Stimulated activated CD4-positive, alpha-beta T cell treated with anti-CD3 and anti-CD28 coated beads, Interleukin-15, amount 100 ng/mL, for 1 hour (primary cell): Measurements from ENCODE around the gene CEBPB.

Experiments used
- DNase-seq, 2 donors: peaks; one replicate each; pipeline ENCODE4 v3.0.0-alpha.2; 2020; ENCODE audit warnings: low read depth in 1 of 2, low spot score in 1 of 2

The CEBPB gene

DNA sequence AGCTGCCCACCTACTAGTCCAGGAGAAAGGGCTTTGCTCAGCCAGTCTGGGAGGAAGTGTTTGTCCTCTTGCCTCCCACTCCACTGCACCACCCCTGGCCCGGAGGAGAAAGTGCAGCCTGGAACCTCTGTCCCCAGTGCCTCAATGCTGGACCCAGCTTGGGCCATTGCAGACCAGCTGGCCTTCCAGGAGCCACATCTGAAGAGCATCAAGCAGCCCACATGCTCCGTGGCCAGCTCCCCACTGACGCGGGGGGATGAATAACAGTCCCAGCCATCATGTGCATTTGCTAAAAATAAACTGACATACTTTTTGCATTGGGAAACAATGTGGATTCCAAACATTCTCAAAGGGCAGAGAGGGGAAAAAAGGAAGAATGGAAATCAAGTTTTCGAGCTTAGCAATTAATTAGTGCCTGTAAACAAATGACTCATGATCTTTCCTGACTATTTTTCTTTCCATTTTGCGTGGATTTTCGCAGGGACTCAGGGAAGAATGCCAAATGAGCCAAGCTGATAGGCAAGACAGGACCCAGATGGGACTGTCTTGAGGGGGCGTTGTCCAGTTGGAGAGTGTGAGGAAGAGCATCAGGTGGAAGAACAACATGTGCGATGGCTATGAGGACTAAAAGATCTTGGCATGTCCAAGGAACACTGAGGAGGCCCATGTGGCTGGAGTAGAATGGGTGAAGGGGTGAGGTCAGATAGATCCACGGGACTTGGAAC is 34.1 kb downstream of the CEBPB start:
- no peak for DNase-seq

DNA sequence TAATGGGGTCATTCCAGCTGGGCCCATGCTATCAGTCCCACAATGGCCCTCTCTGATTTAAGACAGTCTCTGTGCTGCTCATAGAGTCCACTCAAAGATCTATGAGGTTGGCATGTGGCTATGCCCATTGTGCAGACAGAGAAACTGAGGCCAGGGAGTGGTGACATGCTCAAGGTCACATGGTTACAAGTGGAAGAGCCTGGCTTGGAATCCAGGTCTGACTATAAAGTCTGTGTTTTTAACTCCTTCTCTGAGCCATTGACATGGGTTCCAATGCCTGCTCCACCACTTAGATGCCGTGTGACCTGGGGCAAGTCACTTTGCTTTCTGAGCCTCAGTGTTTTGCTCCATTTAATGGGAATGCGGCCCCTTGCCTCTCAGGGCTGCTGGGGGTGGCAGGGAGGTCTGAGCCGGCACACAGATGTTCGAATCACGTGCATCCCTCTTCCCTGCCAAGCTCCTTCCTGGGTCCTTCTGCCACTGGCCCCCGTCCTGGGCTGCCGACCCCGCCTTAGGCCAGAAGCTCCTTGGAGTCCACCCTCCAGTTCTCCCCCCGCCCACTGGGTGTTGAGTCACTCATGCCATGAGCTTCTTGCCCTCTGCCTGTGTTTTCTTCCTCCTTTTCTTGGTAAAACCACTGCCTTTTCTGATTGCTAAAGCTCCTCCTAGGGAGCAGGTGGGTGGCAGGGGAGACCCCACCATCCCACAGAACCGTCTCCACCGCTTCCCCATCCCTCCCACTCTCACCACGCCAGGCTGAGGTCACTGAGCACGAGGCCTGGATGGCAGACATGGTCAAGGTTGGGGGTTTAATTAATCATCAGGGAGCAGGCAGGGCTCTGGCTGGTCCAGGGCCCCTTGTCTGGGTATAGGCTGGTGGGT is 35.7 kb downstream of the CEBPB start:
- no peak for DNase-seq

DNA sequence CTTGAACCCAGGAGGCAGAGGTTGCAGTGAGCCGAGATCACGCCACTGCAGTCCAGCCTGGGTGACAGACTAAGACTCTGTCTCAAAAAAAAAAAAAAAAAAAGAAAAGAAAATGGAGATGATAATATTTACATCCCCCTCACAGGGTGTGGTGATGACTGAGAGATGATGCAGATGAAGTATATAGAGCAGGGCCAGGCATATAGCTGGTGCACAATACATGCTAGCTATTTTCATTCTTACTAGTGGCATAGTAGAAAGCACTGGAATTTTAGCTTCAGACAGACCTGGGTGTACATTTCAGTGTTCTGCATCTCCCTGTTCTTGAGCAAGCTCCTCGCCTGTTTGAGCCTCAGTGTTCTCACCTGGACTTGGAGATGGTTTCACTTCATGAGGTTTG is 36.9 kb downstream of the CEBPB start:
- DNase-seq: no peak

DNA sequence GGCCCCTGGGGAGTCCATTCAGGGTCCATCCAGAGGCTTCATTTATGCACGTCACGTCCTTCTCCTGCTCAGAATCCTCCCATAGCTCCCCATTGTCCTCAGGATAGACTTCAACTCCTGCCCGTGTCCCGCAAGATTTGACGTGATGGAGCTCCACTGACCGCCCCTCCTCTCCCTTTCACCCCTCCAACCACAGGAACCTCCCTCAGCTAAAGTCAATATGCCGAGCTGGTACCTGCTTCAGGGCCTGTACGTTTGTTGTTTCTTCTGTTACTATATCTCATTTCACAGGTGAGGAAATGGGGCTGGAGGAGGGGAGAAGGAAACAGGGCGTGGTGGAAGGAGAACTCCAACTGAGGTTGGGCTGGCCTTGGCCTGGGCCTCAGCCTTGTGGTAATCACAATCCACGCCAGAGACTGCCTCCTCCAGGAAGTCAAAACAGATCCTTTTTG is 38.6 kb downstream of the CEBPB start:
- DNase-seq: no peak

DNA sequence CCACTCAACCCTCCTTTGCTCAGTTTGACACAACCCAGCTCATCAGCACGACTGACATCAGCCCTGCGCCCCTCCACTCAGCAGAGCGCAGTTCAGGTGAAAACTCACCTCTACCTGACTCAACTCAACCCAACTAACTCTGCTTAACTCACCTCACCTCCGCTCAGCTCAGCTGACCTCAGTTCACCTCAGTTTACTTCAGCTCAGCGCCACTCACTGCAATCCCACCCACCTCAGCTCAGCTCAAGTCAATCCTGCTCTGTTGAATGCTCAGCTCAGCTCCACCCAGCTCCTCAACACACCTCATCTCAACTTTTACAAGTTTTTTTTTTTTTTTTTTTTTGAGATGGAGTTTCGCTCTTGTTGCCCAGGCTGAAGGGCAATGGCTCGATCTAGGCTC is 39.6 kb downstream of the CEBPB start:
- no peak for DNase-seq

DNA sequence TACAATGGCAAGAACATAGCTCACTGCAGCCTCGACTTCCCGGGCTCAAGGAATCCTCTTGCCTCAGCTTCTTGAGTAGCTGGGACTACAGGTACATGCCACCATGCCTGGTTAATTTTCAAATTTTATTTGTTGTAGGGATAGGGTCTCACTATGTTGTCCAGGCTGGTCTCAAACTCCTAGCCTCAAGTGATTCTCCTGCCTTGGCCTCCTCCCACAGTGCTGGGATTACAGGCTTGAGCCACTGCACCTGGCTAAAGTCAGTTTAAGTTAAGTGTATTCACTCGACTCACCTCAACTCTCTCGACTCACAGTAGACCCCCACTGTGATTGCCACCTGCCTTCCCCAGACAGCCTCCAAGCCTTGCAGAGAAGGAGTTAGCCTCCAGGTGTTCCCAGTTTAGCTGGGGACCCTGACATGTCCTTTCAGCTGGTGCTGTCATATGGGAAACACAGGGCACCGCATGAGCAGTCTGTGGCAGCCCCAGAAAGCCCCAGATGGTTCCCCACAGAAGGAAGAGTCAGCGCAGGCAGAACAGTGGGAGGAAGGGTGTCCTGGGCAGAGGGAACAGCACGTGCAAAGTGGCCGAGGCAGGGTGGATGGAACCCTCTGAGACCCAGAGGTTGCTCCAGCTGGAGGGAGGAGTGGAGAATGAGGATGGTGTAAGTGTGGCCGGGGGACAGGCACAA is 40.4 kb downstream of the CEBPB start:
- DNase-seq: no peak

DNA sequence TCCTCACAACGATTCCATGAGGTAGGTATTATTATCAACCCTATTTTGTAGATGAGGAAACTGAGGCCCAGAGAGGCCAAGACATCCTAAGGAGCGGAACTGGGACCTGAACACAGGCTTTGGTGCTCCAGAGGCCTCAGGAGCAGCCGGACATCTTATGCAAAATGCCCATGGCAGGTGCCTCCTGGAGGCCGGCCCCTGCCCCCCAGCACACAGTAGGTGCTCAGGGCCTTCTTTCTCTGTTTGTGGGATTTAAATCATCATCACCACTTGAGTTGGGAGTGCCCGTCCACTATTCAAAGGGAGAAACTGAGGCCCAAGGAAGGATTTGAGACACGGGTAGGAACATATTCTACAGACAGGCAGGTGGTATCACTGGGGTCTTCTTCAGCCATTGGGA is 41.2 kb downstream of the CEBPB start:
- no peak for DNase-seq

DNA sequence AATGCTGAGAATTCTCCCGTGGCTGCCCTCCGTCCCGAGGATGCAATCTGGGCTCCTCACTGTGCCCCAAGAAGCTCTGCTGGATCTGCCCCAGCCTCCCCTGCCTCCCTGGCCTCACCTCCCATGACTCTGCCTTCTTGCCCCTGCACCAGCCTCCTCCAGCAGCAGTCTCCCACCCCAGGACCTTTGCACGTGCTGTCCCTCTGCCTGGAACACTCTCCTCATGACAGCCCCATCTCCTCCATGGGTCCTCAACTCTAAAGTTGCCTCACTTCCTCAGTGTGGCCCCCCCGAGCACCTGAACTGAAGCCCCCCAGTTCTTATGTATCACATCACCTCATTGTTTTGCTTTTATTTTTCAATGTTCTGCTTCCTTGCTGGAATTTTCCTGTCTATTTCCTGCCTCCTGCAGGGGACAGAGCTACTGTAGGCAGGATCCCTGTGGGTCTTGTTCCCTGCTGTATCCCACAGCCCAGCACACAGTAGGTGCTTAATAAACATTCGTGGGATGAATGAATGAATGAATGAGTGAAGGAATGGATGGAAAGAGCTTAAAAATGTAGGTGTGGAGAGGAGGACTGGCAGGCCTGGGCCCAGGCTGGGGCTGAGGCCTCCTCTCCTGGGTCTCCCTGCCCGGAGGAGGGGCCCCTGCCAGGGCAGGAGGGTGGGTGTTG is 42.2 kb downstream of the CEBPB start:
- DNase-seq: no peak

DNA sequence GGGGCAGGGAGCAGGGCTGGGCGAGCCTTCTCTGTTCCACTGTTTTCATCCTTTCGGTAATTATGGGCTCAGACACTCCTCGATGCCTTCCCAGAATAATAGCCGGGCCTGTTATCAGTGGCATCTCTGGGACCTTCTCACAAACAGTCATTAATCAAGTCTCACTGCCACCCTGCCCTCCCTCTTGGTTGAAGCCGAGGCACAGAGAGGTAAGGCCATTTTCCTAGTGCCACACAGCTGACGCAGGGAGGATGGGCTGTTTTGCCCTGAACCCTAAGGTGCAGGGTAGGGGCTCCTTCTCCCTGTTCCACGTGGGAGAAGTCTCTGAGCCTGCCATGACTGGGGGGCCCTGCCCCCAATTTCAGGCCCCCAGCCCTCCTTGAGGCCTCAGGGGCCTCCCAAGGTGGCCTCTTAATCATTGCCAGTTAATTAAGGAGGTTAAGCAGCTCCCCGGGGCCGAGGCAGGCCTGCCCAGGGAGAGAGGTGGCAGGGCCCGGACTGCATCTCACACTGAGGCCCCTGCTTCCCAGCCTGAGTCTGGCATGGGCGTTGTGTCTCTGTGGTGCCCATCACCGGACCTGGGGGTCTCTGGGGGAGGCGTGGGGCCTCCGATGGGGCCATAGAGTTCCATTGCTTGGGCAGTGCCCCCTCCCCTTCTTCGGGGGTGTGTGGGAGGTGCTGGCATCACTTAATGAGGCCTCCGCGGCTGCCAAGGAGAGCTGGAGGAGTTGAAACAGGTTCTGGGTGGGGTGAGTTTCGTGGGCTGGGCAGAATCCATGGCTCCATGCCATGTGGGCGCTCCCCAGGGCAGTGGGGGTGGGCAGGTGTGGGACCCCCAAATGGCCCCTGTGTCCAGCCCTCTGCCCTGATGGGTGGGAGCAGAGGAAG is 42.9 kb downstream of the CEBPB start:
- DNase-seq: no peak

DNA sequence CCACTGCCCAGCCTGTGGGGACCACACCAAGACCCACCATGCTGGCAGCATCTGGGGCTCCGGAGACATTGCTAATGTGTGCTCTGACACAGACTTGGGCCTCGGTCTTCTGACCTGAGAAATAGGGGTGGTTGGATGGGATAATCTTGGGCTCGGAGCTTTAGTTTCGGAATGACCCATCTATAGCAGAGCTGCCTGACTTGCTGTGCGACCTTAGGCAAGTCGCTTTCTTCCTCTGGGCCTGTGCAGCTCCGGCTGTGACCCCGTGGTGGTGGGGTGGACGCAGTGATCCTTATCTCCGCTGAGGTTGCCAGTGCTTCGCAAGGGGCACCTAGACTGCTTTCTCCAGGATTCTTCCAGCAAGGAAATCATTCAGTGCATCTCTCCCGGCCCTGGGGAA is 43.7 kb downstream of the CEBPB start:
- DNase-seq: no peak

DNA sequence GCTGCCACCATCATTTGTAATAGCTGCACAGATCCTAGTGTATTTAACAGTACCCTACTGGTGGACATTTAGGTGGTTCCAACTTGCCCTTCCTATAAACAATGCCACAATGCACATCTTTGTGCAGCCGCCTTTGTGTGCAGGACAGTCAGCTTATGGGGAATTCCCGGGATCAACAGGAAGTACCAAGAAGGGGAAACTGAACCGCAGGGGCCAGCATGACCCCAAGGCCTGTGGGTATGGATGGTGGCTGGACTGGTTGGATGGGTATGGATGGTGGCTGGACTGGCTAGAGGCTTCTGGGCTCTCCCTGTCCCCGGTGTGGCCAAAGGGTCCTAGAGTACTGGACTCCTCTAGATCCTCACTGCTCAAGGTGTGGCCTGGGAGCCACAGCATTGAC is 46.7 kb downstream of the CEBPB start:
- no peak for DNase-seq

DNA sequence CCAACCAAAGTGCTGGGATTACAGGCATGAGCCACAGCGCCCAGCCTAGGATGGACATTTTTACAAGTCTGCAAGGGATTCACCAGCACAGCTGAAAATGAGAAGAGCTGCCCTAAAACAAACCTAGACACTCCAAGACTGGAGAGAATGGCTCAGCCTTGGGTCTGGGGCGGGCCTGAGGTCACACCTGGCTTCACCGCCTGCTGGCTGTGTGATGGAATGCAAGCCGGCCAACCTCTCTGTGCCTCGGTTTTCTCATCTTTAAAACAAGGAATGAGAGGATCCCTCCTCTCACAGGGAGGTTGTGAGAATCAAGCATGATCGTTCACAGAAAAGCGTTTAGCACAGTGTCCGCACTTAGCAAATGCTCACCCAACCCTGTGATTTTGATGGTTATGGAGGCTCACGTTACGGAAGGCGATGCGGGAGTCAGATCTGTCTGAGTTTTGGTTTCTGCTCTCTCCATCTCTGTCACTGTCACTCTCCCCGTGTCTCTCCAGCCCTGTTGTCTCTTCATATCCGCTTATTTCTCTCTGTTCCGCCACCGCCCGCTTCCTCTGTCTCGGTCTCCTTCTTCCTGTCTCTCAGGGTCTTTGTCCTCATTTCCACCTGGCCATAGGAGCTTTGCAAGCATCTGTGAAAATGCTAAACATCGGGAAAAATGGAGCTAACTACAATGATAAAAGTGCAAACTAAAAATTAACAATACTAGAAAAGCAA is 47.6 kb downstream of the CEBPB start:
- no peak for DNase-seq

DNA sequence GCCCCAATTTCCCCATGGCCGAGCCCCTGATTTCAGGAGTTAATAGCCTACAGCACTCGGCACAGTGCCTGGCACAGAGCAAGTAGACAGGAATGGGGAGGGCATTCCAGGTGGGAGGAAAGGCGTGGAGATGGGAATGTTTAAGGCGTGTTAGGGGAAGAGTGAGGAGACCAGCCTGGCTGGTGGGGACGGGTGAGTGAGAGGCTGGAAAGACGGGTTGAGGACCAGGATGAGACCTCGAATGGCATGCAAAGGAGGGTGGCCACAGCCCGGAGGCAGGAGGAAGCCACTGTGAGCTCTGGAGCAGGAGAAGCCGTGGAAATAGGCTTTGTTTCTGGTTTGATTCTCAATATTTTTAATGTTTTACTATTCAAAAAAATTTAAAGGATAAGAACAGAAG is 49.5 kb downstream of the CEBPB start:
- DNase-seq: no peak

DNA sequence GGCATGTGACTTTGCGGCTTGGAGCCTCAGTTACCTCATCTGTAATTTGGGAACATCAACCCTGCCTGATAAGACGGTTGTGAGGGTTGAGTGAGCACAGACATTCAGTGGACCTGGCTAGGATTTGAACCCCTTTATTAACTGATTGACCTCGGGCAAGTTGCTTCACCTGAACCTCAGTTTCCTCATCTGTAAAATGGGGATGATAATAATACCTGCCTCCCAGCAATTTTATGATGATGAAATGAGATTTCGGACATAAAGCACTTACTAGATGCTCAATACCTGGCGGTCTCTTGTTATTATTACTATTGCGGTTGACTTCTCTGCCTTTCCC is 51.5 kb downstream of the CEBPB start:
- no peak for DNase-seq
